ENCODE results near the gene TAF3.

The TAF3 gene

GRCh38 chr10:7887174-7887816, 69.0 kb downstream of the TAF3 start:
- DNase-seq, result no peak

DNA sequence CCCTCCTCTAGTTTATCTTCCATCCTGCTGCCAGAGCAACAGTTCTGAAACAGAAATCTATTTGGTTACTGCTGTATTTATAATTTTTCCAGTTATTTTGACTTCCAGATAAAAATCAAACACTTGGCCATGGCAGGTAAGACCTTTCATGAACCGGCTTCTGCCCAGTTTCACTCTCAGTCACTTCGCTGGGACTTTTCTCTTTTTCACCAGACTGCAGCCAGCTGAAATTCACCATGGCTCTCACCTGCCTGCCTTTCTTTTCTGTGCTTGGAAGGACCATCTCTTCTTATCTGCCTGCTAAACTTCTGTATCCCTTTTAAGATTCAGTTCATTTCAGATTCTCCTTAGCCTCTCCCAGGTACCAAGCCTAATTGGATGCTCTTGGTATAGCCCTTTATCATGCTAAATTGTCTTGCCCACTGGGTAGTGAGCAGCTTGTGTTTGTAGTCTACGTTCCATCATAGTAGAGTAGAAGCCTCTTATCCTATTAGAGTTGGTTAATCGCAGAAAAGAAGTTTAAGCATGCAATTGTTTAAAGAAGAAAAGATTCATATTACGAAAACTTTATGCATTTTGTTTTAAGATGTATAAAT, 71.7 kb downstream of the TAF3 start:
- DNase-seq, result no peak

- DNase-seq, result no peak
These were observed 72.5 kb downstream of the TAF3 start for GRCh38 chr10:7890781-7891180.

- DNase-seq, result no peak
These were observed 73.3 kb downstream of the TAF3 start for GRCh38 chr10:7891634-7892033.

GRCh38 chr10:7892146-7892545, 73.8 kb downstream of the TAF3 start:
- no peak for DNase-seq

DNA sequence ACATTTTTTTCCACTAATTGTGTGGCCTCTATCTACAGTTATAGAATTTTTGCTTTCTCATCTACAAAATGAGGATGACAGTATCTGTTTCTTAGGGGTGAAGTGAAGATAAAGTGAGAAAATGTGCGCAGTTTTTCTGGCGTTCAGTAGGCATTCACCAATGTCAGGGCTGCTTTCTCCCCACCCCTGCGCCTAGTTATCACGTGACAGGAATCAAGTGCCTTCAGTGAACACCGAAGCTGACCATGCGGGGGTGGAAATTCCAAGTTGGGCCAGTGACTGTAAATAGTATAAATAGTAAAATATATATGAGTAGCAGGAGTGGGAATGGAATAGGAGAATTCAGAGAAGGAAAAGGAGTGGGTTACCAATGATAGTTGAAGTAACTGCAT, 77.4 kb downstream of the TAF3 start:
- DNase-seq, result no peak

DNA sequence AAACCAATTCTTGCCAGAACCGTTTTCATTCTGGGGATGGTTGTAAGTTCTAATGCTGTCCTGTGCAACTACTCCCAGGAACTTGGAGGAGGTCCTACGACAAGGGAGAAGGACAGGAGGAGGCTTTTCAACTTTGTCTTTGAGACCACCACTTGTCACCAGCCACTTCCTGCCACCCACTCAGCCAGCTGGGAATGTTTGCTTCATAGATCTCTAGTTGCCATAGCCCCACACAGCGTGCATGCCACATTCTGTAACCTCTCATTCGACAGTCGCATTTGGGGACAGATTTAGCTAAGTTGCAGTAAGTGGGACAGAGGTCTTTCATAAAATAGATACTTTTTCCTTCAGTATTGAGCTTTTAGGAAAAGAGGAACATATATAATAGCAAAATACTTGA, 78.0 kb downstream of the TAF3 start:
- DNase-seq, result no peak

DNA sequence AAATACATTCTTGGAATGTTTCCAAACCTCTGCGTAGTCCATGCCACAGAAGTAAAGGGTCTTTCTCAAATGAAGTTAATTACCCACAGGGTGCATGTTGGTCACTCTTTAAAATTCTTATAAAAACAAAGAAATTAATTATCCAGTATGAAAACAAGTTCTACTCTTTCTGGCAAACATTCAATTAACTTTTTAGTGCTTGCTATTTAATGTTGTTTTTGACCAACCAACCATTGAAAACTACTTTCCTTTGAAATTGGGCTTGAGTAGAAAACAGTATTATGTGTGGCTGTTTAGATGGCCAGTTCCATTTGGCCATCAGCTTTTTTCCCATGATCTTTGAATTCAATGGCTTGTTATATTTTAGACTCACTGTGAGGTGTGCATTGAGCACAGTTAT, 83.0 kb downstream of the TAF3 start:
- DNase-seq, result no peak

DNA sequence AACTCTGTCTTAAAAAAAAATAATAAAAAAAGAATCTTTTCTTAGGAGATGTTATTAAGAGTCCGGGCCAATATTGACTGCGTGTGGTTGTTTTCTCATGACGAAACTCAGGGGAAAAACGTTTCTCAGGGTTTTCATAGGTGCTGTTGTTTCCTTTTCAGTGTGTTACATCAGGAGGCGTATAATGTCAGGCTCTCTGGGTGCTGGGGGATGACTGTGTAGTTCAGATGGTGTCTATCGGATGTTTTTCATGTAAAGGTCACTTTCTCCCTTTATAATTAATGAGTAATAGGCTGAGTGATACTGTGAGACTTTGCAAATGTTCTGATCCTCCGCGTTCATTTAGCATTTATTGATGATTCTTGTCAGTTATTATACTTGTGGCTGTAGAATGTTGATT, 84.1 kb downstream of the TAF3 start:
- no peak for DNase-seq

- DNase-seq, result no peak
These were observed 85.5 kb downstream of the TAF3 start for GRCh38 chr10:7903851-7904250.

GRCh38 chr10:7906128-7906527, 87.8 kb downstream of the TAF3 start:
- no peak for DNase-seq

- DNase-seq, result no peak
These were observed 90.4 kb downstream of the TAF3 start for GRCh38 chr10:7908541-7909210.

GRCh38 chr10:7913126-7913872, 95.0 kb downstream of the TAF3 start:
- DNase-seq, result no peak

DNA sequence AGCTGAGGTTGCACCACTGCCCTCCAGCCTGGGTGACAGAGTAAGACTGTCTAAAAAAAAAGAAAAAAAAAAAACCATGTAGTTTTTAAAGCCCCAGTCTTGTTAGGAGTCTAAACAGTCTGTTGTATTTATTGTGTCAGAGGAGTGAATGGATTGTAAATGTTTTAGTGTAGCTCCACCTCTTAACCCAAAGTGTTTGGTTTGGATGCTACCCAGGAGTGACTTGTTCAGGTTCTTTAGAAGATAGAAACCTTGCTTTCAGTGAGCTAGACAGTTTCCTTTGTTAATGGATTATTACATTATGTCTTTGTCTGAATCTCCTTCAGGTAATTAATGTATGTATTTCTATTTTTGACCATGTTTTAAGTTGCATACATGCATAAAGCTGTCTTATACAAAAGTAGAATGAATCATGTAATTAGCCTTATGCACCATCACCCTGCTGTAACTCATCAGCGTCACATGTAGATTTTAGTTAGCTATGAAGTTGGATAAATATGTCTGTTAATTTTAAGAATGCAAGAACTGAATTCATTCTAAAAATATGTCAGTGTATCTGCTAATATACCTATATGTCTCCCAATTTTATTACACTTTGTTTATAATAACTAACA, 97.7 kb downstream of the TAF3 start:
- no peak for DNase-seq

DNA sequence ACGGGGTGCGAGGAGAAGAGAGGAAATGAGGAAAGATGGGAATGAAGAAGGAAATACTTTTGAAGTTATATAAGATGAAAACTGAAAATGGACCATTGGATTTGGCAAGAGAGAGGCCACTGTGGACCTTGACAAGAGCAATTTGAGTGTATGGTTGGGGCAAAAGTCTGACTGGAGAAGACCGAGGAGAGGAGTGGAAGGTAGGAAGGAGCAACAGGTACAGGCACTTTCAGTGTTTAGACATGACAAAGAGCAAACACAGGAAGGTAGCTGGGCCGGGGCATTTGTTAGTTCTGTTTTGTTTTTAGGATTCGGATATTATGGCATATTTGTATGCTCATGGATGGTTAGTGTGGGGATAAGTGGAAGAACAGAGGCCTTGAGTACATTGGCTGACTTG, 99.4 kb downstream of the TAF3 start:
- no peak for DNase-seq

GRCh38 chr10:7922707-7923106, 104.4 kb downstream of the TAF3 start:
- no peak for DNase-seq

DNA sequence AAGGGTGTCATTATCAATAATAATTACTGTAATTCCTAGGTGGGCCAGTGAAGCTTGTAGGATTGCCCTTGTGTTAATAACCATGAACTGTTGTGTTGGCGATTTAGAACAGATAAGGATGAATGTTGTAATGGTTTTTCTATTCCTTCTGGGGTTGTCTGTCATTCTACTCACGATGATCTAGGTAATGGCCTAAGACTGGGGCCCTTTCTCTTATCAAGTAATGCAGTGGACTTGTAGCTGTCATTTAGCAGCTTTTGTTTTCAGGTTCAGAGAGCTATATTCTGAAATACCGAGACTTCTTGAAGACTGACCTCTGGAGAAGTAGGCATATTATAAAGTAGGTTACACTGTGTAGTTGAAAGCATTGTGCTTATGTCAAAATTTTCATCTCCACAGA, 110.2 kb downstream of the TAF3 start:
- DNase-seq, result no peak

- no peak for DNase-seq
These were observed 114.2 kb downstream of the TAF3 start for GRCh38 chr10:7932301-7933036.

DNA sequence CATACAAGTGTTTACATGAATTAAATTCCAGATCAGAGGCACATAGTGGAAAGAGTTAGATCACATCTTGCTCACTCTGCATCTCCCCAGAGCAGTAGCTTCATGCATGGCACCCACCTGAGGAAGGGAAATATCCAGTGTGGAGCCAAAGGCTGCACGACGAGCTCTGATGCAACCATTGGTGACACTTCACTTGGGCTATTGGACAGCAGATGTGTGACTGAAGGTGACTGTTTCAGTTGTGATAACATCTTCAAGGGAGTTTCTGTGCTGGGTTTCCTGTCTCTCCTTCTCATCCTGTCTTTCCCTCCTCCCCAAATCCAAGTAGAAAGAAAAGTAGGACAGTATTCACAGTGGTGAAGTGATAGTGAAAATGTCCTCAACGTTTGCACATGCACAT, 115.0 kb downstream of the TAF3 start:
- no peak for DNase-seq

DNA sequence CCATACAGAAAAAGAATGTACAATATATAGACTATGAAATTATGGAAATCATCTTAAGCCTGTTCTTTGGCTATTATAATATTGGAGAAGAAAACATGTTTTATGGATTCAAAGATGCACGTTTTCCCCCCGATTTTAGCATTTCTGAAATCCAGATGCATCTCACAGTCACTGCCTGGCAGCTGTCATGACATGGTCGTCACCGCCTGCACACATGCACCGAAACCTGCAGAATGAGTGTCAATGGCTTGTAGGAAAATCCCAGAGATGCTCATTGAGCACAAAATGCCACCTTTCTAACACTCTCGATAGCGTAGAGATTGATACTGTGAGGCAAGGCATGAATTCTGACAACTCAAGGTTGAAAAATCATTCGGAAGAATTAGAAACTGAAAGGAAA, 115.5 kb downstream of the TAF3 start:
- DNase-seq, result no peak

- no peak for DNase-seq
These were observed 119.1 kb downstream of the TAF3 start for GRCh38 chr10:7937315-7937945.

- DNase-seq, result no peak
These were observed 123.3 kb downstream of the TAF3 start for GRCh38 chr10:7941576-7941975.
